Loucy (cell line): ENCODE data around the gene MEIS1.

Experiments
- EZH2phosphoT487 ChIP-seq: fragments of 200-600 bp; IDR thresholded peaks from 2 replicates; pipeline ENCODE4 v1.6.1; 2018; ENCODE audit warnings: antibody characterized with exemption, mild to moderate bottlenecking, moderate library complexity, borderline replicate concordance
- TF ChIP-seq, protein P1 (sequence below): fragments of 200-600 bp; sonication (generic); conservative IDR thresholded peaks from 2 replicates; pipeline ENCODE4 v1.5.1; 2014; ENCODE audit warnings: mild to moderate bottlenecking, antibody characterized with exemption, low read length

GRCh38 chr2:66446941-66447340, 12.0 kb downstream of the MEIS1 start:
- TF ChIP-seq, protein P1, sequence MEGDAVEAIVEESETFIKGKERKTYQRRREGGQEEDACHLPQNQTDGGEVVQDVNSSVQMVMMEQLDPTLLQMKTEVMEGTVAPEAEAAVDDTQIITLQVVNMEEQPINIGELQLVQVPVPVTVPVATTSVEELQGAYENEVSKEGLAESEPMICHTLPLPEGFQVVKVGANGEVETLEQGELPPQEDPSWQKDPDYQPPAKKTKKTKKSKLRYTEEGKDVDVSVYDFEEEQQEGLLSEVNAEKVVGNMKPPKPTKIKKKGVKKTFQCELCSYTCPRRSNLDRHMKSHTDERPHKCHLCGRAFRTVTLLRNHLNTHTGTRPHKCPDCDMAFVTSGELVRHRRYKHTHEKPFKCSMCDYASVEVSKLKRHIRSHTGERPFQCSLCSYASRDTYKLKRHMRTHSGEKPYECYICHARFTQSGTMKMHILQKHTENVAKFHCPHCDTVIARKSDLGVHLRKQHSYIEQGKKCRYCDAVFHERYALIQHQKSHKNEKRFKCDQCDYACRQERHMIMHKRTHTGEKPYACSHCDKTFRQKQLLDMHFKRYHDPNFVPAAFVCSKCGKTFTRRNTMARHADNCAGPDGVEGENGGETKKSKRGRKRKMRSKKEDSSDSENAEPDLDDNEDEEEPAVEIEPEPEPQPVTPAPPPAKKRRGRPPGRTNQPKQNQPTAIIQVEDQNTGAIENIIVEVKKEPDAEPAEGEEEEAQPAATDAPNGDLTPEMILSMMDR: no peak
- TF ChIP-seq EZH2phosphoT487: no peak
